Jurkat, Clone E6-1 (cell line): Measurements from ENCODE around the gene FILIP1.
A peak's percentile ranks its signal among the peaks of the same experiment; 100 is the strongest.

Source experiments
- DNase-seq: peaks from one replicate; pipeline ENCODE4 v3.0.0-alpha.2; 2011; ENCODE audit warnings: low read depth, low spot score
- H3K4me3 ChIP-seq: 2 replicates; pipeline ENCODE4 v1.5.1; 2011; ENCODE audit warnings: mild to moderate bottlenecking, low read length, control low read depth, moderate library complexity

FILIP1 gene

DNA sequence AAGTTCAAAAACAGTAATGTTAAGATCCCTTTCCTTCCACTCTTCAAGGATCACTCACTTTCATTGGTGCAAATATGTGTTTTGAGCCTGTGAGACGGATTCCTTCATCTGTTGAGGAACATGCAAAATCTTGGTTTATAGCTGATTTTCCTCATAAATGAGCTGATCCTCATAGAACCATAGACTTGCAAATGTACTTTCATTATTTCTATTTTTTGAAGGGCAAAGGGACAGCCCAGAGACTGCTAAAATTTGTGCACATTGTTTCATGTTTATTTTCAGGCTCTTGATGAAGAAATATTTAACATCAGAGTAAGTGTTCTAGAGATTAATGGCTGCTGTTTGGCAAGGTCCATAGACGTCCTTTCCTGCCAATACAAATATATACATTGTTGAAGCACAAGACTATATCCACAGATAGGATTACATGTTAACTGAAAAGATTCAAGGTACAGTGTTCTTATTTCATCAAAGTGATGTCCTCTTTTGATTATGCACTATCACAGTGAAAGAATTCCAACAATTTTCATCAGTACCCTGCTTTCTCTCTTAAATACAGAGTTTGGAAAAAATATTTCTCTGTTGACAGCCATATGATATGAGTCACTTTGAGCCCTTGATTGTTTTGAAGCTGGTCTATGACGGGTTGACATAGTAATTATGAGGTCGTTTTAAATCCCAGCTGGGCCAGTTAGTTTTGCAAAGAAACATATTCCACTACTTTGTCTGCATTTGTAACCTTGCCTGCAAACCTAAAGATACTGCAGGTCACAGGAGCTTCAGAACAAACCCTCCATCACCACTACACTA, 95.7 kb downstream of the FILIP1 start:
- DNase-seq: no peak
- H3K4me3 ChIP-seq: no peak overlapping the region

DNA sequence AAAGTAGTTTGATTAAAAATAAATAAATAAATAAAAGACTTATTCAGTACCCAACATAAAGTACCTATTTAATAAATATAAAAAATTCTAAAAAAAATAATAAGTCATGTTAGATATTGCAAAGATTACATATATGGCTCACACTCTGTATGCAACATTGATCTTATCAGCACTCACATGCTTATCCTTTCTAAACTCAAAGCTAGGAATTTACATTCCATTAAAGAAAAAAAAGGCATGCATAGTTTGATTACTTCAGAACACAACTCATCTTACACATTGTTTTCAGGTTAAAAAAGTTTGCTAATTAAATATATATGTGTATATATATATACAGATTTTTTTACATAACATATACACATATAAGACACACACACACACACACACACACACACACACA, 96.4 kb downstream of the FILIP1 start:
- no peak for DNase-seq
- H3K4me3 ChIP-seq: no peak overlapping the region

DNA sequence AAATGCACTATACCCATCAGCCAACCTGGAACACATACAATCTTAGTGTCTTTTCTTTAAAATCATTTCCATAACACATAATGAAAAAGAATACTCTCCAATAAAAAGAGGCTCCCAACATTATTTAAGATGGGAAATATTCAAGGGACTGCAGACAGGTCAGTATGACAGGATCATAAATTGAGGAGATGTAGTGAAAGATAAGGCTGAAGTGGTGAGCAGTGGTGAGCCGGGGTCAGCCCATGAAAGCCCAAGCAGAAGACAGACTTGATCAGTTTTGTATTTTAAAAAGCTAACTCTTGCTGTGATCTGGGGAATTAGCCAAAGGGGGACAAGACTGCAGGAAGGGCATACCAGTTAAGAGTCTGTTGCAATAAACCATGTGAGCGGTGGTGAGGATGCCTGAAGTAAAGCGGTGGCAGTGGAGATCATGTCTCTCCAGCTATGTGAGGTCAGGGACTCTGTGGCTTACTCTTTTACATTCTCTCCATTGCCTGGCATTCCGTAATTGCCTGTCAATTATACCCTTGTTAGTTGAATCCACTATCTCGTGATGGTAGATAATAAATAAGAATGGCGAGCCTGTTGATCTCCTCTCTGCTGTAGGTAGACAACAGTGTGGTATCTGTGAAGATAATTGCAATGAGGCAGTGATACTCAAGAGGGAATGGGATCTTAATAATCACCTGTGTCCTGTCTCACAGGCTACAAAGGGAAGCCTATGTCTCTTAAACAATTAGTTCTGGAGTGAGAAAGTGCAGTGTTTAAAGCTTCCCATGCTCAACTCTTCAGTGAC, 97.4 kb downstream of the FILIP1 start:
- H3K4me3 ChIP-seq: no peak overlapping the region
- DNase-seq: no peak

DNA sequence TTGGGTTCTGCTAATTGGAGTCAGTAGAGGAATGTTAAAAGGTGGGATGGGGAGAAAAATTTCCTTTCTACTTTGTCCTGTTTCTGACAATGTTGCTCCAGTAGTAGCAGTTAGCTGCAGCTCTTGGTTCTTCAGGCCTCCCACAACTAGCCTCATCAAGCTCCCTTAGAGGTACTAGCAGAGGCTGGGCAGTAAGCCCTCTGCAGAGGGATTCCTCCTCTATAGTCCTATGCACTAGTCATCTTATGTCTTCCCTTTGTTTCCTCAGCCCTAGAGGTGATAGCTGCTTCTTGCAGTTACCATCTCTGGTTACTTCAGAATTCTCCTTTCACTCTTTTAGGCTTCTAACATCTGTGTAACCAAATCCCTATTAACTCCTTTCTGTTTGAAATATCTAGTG, 99.8 kb downstream of the FILIP1 start:
- no peak overlapping the region for H3K4me3 ChIP-seq
- DNase-seq: no peak

DNA sequence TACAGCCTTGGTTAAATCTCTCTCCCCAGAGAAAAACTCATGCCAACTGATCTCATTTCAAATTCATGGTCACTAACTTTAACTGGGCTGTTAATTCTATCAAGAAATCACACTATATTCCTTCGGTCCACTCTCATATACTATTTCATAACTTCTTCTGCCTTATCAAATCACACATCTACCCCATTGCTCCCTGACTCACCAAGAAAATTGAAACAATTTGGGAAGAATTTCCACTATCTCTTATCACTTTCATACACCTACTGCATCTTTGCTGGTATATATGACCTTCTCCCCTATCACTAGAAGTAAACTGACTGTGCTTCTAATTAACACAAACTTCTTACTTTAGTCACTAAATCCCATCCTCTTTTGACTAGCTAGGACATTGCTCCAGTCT, 102.3 kb downstream of the FILIP1 start:
- H3K4me3 ChIP-seq: no peak overlapping the region
- no peak for DNase-seq

DNA sequence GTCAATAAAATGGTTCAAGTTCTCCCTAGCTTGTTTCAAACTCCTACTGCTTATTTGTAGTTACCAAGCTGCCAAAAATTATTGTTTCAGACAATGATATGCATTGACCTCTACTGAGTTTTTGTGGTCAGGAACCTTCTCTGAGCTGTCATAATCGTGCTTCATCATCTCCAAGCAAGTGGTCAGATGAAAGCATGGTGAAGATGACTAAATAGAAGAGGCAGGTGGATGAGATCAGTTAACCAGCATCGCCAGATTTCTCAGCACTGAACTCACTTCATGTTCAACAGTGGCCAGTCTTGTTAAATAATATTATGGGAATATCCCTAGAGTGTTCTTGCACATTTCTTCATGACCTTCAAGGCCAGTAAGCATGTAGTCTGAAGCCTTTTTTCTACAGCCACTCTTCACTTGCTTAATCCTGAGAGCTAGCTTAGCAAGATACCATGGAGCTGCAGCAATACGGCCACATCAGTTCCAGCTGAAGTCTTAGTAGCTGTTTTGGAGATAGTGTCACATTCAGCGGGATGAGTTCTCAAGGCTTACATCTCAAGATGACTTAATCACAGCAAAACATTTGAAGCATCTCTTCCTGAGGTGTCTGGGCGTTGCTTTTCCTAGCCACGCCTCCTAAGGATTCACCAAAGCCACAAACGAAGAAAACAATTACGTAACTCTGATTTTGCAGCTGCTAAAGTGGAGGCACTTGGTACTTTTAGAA, 107.4 kb downstream of the FILIP1 start:
- H3K4me3 ChIP-seq: no peak overlapping the region
- peak; percentile 5 for DNase-seq

DNA sequence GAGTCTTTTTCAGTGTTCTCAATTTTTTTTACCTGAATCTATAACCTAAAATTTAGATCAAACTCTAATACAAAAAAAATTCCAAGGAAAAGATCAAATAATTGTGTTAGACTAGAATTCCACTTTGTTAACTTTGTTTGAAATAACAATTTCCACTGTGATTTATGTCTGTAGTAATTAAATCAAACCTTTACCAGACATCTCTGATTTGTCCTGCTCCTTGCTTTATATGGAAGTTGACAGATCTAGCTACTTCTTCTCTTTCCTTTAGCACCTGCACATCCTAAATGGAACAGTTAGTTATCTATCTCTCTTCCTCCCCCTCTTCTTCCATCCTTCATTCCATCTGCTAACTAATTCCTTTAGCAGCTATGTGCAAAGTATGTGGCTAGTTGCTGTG, 109.5 kb downstream of the FILIP1 start:
- H3K4me3 ChIP-seq: no peak overlapping the region
- DNase-seq: no peak

DNA sequence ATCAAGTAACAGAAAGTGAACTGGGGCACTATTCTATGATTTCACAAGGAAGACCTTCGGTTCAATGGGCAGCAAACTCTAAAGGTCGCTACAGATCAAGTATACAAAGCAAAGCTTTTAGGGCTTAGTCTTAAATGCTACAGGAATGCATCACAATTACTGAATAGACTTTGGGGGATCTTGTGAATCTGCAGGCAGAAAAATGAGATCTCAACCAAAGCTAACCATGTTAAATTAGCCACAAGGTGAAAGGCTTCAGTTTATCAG, 111.0 kb downstream of the FILIP1 start:
- no peak overlapping the region for H3K4me3 ChIP-seq
- DNase-seq: no peak

DNA sequence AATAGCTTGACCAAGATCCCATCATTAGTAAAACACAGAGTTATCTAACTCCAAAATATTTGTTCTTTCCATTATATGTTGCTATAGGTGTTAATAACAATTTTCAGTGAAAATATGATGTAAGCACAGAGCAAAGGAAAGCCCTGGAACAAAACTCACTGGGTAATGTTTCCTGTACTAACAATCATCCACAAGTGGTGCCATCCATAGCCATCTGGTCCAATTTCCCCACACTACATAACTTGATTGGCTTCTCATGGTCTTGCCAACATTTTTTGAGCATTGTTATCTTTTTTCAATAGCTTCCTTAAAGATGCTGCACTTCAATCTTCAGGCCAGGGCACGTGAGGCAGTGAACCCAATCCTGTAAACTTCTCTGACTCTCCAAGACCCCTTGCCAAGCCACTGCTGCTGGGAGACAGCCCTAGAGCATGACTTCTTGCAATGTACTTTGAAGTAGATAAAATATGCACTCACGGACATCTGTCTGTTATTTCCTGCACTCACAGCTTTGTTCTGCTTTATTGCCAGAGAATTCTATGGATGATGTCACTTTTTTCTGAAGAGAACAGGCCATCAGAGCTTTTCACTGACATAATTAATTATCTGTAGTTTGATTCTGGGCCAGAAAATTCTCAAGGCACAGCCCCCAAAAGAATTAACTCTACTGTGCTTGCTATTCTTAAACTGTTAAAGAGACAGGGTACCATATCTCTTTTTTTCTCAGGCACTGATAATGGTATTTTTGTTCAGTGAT, 111.5 kb downstream of the FILIP1 start:
- no peak overlapping the region for H3K4me3 ChIP-seq
- DNase-seq: no peak

DNA sequence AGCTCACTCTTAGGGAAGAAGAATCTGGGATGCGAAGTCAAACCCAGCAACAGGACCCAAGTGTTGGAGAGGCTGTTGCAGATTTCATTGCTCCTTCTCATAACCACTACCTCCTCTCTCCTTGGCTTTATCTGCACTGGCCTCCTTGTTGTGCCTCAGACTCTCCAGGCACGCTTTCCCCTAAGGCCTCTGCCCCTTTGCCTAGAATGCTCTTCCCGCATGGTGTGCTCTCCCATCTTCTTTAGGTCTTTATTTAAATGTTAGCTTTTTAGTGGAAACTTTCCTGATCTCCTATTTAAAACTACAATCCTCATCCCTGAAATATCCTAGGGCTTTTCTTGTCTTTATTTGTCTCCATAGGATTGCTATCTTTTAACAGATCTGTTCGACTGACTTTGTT, 114.1 kb downstream of the FILIP1 start:
- H3K4me3 ChIP-seq: no peak overlapping the region
- DNase-seq: no peak

DNA sequence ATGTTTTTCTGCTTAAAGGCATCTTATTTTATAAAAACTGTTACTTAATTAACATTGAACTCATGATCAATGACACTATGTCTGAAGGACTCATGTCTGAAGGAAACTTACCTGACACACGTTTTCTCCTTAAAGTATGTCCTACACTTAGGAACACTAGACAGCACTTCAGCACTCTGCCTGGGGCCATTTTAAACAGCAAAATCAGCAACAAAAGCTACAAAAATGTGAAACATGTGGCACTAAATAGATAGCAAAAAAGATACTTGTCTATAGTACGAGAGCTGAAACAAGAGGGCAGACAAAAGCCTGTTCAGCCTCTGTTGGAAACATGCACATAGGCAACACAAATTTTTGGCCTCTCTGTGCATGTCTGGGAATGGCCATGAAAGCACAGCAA, 115.5 kb downstream of the FILIP1 start:
- no peak for DNase-seq
- no peak overlapping the region for H3K4me3 ChIP-seq

DNA sequence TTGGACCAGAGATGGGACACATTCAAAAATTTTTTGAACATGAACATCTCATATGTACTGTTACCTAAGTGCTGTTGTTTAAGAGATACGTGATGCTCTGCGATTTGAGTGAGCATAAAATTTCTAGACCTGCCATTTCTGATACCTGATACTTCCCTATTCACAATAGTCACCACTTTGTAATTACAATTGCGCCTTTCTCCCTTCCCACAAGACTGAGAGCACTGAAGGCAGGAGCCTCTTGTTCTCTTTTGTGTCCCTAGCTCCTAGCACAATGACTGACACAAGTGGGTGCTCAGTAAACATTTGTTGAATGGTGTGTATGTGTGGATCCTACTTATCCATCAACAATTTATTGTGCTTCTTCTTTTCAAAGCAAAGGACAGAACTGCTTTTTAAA, 116.2 kb downstream of the FILIP1 start:
- no peak overlapping the region for H3K4me3 ChIP-seq
- no peak for DNase-seq

DNA sequence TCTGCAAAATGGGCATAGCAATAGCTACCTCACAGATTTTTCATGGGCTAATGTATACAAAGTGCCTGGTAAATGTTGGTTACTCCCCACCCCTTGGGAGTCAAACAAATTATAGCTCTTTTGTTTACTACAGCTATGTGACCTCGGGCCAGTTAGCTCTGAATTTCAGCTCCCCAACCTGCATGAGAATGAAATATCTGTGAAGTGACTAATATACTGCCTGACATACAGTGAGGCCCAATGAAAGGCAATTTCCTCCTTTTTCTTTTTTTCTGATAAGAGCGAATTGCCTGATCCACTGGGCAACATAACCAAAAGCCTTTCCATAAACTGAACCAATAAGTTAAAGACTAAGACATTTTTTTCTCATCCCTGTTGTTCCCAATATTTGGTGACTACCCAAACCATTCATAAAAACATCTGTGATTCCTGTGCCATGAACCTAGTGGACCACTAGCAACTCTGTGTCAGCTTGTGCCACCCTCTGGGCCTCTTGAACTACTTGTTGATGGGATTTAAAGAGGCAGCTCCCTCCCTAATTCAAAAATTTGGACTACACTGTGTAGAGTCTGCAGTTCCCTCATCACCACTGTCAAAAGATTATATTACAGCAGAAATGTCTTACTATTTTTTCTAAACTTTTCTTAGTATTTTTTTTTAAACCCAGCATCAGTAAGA, 117.1 kb downstream of the FILIP1 start:
- DNase-seq: no peak
- H3K4me3 ChIP-seq: no peak overlapping the region

DNA sequence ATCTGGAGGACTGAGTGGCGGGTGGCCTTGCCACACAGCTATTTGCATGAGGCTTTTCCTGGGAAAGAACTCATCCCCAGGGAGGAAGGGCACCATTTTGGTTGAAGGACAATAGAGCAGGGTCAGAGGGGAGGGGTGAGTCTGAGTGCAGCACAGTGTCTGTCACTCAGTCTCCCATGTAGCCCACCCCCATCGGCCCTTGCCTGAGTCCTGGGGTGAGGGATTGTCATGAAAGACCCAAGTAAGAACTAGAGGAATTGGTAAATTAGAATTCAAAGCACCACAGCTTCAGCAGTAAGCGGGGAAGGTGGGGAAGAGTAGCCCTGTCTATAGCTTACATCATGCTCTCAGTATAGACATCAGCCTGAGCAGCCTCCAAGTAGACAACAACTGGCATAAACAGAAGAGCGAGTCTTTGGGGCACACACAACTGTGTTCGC, 118.6 kb downstream of the FILIP1 start:
- H3K4me3 ChIP-seq: no peak overlapping the region
- DNase-seq: no peak

DNA sequence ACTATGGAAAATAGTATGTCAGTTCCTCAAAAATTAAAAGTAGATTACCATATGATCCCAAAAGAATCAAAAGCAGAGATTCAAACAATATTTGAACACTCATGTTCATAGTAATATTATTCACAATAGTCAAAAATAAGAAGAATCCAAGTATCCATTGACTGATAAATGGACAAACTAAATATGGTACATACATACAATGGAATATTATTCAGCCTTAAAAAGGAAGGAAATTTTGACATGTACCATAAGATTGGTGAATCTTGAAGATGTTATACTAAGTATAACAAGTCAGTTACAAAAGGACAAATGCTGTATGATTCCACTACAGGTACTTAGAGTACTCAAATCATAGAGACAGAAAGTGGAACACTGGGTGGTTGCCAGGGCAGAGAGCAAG, 120.7 kb downstream of the FILIP1 start:
- no peak for DNase-seq
- H3K4me3 ChIP-seq: no peak overlapping the region

DNA sequence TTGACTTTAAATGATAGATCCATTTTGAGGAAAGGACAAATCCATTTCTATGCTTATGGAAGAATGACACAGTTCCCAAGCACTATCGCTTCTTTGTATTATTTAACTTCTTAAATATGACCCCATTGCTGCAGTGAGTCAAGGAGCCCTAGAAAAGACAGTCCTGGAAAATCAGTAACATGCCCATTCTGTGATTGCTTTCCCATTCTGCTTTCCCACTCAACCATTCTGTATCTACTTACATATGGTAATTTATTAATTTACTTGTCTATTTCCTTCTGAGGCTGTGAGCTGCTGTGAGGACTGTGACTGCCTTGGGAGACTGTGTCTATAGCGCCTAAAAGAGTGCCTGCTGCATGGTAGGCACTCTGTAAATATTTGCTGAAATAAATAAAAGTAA, 123.6 kb downstream of the FILIP1 start:
- no peak for DNase-seq
- H3K4me3 ChIP-seq: no peak overlapping the region

DNA sequence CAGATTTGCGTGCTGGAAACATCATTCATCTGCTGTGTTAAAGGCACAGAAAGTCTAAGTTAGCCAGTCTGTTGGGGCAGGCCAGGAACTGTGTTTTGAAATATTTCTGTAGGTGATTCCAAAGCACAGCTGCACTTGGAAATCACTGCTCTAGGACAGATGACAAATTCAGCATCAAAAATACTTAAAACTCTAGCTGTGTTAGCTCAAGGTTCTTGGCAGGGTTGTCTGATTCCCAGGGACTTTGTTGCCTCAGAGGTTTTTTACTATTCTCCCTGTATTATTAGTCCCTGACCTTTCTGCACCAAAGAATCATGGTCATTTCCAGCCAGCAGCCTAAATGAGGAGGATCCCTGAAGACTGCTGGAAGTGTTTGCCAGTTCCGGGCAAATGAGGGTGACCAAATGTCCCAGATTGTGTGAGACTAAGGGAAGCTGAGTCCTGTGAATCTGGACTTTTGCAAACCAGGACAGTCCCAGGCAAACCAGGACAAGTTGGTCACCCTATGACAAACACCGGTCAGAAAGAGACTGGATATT, 124.7 kb downstream of the FILIP1 start:
- no peak overlapping the region for H3K4me3 ChIP-seq
- no peak for DNase-seq

DNA sequence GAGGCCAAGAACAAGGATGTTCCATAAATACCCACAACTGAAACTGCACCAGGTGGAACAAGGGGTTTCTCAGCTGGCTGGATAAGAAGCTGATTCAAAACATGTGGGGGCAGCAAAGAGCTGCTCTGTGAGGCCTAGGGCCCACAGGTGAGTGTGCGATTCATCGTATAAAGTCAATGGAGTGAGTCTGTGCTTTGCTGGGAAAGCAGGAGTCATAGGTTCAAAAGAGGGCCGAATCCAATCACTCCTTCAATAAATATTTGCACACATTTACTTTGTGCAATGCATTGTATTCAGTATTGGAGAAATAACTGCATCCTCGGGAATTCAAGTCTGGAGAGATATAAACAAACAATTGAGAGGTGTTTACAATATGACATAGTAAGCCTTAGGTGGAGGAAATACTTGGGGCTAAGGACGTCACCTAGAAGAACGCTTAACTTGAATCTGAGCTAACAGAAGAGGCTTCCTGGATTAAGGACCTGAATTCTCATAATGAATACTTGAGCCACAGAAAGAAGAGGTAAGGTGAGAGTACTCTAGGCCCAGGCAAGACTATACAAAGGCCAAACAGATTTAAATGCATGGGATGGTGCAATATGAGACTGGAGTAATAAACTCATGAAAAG, 125.3 kb downstream of the FILIP1 start:
- H3K4me3 ChIP-seq: no peak overlapping the region
- DNase-seq: no peak
